IMR-90 (cell line): ENCODE results near the gene OR10H2. TPM values are rescaled to one million over a fixed set of nuclear protein-coding genes. Genes with fewer than 3 reads are reported as not detected.

ENCODE experiments used
- ATAC-seq: fragments of 200-7000 bp; cut with Tn5 transposase; 2 replicates; pipeline ENCODE4 v1.9.1; 2020; ENCODE audit warnings: low read depth, mild to moderate bottlenecking, moderate library complexity
- BruUV-seq: library from RNA; stranded (reverse); fragments of 400-500 nt; replicated peaks from 2 replicates; lab custom pipeline; 2021; lab: Mats Ljungman, UMichigan
- CTCF ChIA-PET: fragments of 300-600 bp; formaldehyde crosslinking; extraction: SDS; loops from one replicate; lab custom pipeline; 2021; ENCODE audit warnings: antibody characterized with exemption; lab: Yijun Ruan, JAX
- POLR2A ChIA-PET: fragments of 300-600 bp; sonication (Branson Sonifier 250); formaldehyde crosslinking; loops from one replicate; lab custom pipeline; 2022; ENCODE audit warnings: antibody characterized with exemption; ENCODE audit not compliant: unreplicated experiment; lab: Charles Lee
- DNase-seq: peaks from one replicate; pipeline ENCODE4 v3.0.0; 2013
- H2AFZ ChIP-seq: replicated peaks from 2 replicates; pipeline ENCODE3; 2013; ENCODE audit warnings: low read length, mild to moderate bottlenecking; ENCODE audit not compliant: poor library complexity
- H2AK5ac ChIP-seq: 2 replicates; pipeline ENCODE4 v1.6.1; 2013; ENCODE audit warnings: low read depth, low read length, inconsistent platforms
- H2AK9ac ChIP-seq: replicated peaks from 2 replicates; pipeline ENCODE3; 2013; ENCODE audit warnings: mild to moderate bottlenecking, low read depth, low read length, moderate library complexity; ENCODE audit not compliant: poor library complexity
- H2BK120ac ChIP-seq: 2 replicates; pipeline ENCODE4 v1.6.1; 2013; ENCODE audit warnings: low read depth, low read length, inconsistent platforms
- H2BK15ac ChIP-seq: 3 replicates; pipeline ENCODE4 v1.6.1; 2013; ENCODE audit warnings: low read depth, low read length, inconsistent platforms
- H2BK20ac ChIP-seq: 2 replicates; pipeline ENCODE4 v1.6.1; 2013; ENCODE audit warnings: low read depth, mild to moderate bottlenecking, inconsistent platforms, low read length, moderate library complexity
- H2BK5ac ChIP-seq: 2 replicates; pipeline ENCODE4 v1.6.1; 2013; ENCODE audit warnings: mild to moderate bottlenecking, low read depth, low read length, inconsistent platforms; ENCODE audit not compliant: poor library complexity, severe bottlenecking
- H3K14ac ChIP-seq: replicated peaks from 2 replicates; pipeline ENCODE4 v1.6.1; 2013; ENCODE audit warnings: low read depth, low read length, inconsistent platforms
- H3K18ac ChIP-seq: 2 replicates; pipeline ENCODE4 v1.6.1; 2013; ENCODE audit warnings: low read depth, low read length, control low read depth
- H3K23ac ChIP-seq: 2 replicates; pipeline ENCODE4 v1.6.1; 2013; ENCODE audit warnings: low read depth, low read length, inconsistent platforms
- H3K27ac ChIP-seq: 2 replicates; pipeline ENCODE4 v1.5.1; 2013; ENCODE audit warnings: mild to moderate bottlenecking, control low read depth, low read length; ENCODE audit not compliant: insufficient read depth
- H3K27me3 ChIP-seq: 2 replicates; pipeline ENCODE4 v1.6.1; 2013; ENCODE audit warnings: low read length; ENCODE audit not compliant: control insufficient read depth, insufficient read depth
- H3K36me3 ChIP-seq: 2 replicates; pipeline ENCODE4 v1.6.1; 2013; ENCODE audit warnings: low read length, mixed read lengths; ENCODE audit not compliant: control insufficient read depth, insufficient read depth
- H3K4ac ChIP-seq: 2 replicates; pipeline ENCODE4 v1.6.1; 2013; ENCODE audit warnings: low read depth, low read length, inconsistent platforms
- H3K4me1 ChIP-seq: 2 replicates; pipeline ENCODE4 v1.6.1; 2013; ENCODE audit warnings: low read length, mixed read lengths; ENCODE audit not compliant: control insufficient read depth, insufficient read depth
- H3K4me2 ChIP-seq: 2 replicates; pipeline ENCODE4 v1.6.1; 2013; ENCODE audit warnings: low read depth, mild to moderate bottlenecking, control low read depth, low read length, moderate library complexity
- H3K4me3 ChIP-seq: 2 replicates; pipeline ENCODE4 v1.5.1; 2013; ENCODE audit warnings: low read depth, mild to moderate bottlenecking, control low read depth, low read length, moderate library complexity; ENCODE audit not compliant: insufficient read depth
- H3K56ac ChIP-seq: 2 replicates; pipeline ENCODE4 v1.6.1; 2013; ENCODE audit warnings: low read length, inconsistent platforms; ENCODE audit not compliant: insufficient read depth; ENCODE audit errors: extremely low read depth
- H3K79me1 ChIP-seq, 2 experiments: 2 replicates each; pipeline ENCODE4 v1.6.1; 2013; ENCODE audit warnings: low read length in 2 of 2, inconsistent platforms in 1 of 2, low read depth in 1 of 2
- H3K9ac ChIP-seq: 2 replicates; pipeline ENCODE4 v1.6.1; 2013; ENCODE audit warnings: low read depth, low read length, control low read depth
- H3K9me1 ChIP-seq: 2 replicates; pipeline ENCODE4 v1.6.1; 2013; ENCODE audit warnings: low read length, inconsistent platforms; ENCODE audit not compliant: insufficient read depth
- H3K9me3 ChIP-seq: 2 replicates; pipeline ENCODE4 v1.6.1; 2013; ENCODE audit warnings: low read length; ENCODE audit not compliant: control insufficient read depth, insufficient read depth
- H4K20me1 ChIP-seq: 2 replicates; pipeline ENCODE4 v1.6.1; 2013; ENCODE audit warnings: low read length, inconsistent platforms; ENCODE audit not compliant: insufficient read depth
- H4K5ac ChIP-seq: 2 replicates; pipeline ENCODE4 v1.6.1; 2013; ENCODE audit warnings: mild to moderate bottlenecking, low read depth, low read length, control low read depth
- H4K8ac ChIP-seq, 2 experiments: 2 replicates each; pipeline ENCODE4 v1.6.1; 2013; ENCODE audit warnings: low read depth in 2 of 2, low read length in 2 of 2, control low read depth in 1 of 2, inconsistent platforms in 1 of 2
- H4K91ac ChIP-seq: 2 replicates; pipeline ENCODE4 v1.6.1; 2013; ENCODE audit warnings: low read depth, low read length, inconsistent platforms; ENCODE audit not compliant: insufficient read depth
- BHLHE40 ChIP-seq: fragments of 150-350 bp; IDR thresholded peaks from 2 replicates; pipeline ENCODE4 v1.6.1; 2016; ENCODE audit warnings: mild to moderate bottlenecking, low read depth, low read length
- CEBPB ChIP-seq: IDR thresholded peaks from 2 replicates; pipeline ENCODE4 v1.6.1; 2012; ENCODE audit warnings: low read depth, low read length, improper control_type of control experiment
- CHD1 ChIP-seq: IDR thresholded peaks from 2 replicates; pipeline ENCODE4 v1.6.1; 2012; ENCODE audit warnings: low read depth, low read length, improper control_type of control experiment
- FOS ChIP-seq: fragments of 150-350 bp; IDR thresholded peaks from 2 replicates; pipeline ENCODE4 v1.6.1; 2016; ENCODE audit warnings: low read depth, low read length
- MAFK ChIP-seq: IDR thresholded peaks from 2 replicates; pipeline ENCODE4 v1.6.1; 2012; ENCODE audit warnings: low read depth, low read length, improper control_type of control experiment
- MAZ ChIP-seq: IDR thresholded peaks from 2 replicates; pipeline ENCODE4 v1.6.1; 2012; ENCODE audit warnings: low read depth, mild to moderate bottlenecking, low read length, improper control_type of control experiment, moderate library complexity, borderline replicate concordance
- NFE2L2 ChIP-seq: fragments of 150-350 bp; IDR thresholded peaks from 2 replicates; pipeline ENCODE4 v1.6.1; 2016; ENCODE audit warnings: low read depth, mild to moderate bottlenecking, low read length
- POLR2A ChIP-seq: IDR thresholded peaks from 2 replicates; pipeline ENCODE4 v1.6.1; 2012; ENCODE audit warnings: mild to moderate bottlenecking, low read depth, low read length
- RAD21 ChIP-seq: IDR thresholded peaks from 2 replicates; pipeline ENCODE4 v1.6.1; 2012; ENCODE audit warnings: low read length, improper control_type of control experiment
- RFX5 ChIP-seq: IDR thresholded peaks from 2 replicates; pipeline ENCODE4 v1.8.0; 2012; ENCODE audit warnings: low read depth, mild to moderate bottlenecking, low read length, moderate library complexity
- SMC3 ChIP-seq: fragments of 150-350 bp; IDR thresholded peaks from 2 replicates; pipeline ENCODE4 v1.6.1; 2016; ENCODE audit warnings: low read depth, mild to moderate bottlenecking, antibody characterized with exemption, low read length, moderate library complexity
- WGBS, 2 experiments: methylation state at CpG; one replicate each; pipeline versions ENCODE4 v1.1.5 to v1.1.7; 2013; ENCODE audit warnings: missing lambda C conversion rate in 2 of 2; ENCODE audit not compliant: insufficient read length in 1 of 2; ENCODE audit errors: extremely low coverage in 2 of 2; 5-methylcytosine and 5-hydroxymethylcytosine counted together
- dilution Hi-C: fragments of 300-500 bp; cut with HindIII; formaldehyde crosslinking; loops from one replicate; pipeline ENCODE4 v1.14.3; 2018; ENCODE audit warnings: low sequenced_read_pairs; ENCODE audit not compliant: unreplicated experiment
- in situ Hi-C: fragments of 300-500 bp; cut with MboI; formaldehyde crosslinking; loops from 3 replicates; pipeline ENCODE4 v1.14.3; 2019; ENCODE audit warnings: low sequenced_read_pairs, inconsistent platforms, mixed read lengths
- intact Hi-C: fragments of 100-400 bp; cut with micrococcal nuclease; formaldehyde crosslinking; loops from 2 replicates; pipeline ENCODE4 v1.10.0; 2022
- polyA plus RNA-seq, 3 experiments: library from polyadenylated mRNA; depleted of rRNA; stranded (reverse); fragments of >200 nt; gene quantifications; 2 replicates each; pipeline ENCODE4 v1.2.3, GENCODE V29; 2012; ENCODE audit warnings: low replicate concordance in 1 of 3
- total RNA-seq: library from RNA; depleted of rRNA; stranded (reverse); fragments of >200 nt; gene quantifications from 2 replicates; pipeline ENCODE4 v1.2.3, GENCODE V29; 2012
- TF ChIP-seq, protein P1 (sequence below): conservative IDR thresholded peaks from 2 replicates; pipeline ENCODE4 v1.5.1; 2012; ENCODE audit warnings: mild to moderate bottlenecking, low read depth, low read length, improper control_type of control experiment
- TF ChIP-seq, protein P2 (sequence below): fragments of 150-350 bp; IDR thresholded peaks from 2 replicates; pipeline ENCODE4 v1.6.1; 2017; ENCODE audit warnings: mild to moderate bottlenecking, antibody characterized with exemption, low read length, low read depth
- TF ChIP-seq, protein P3 (sequence below): fragments of 150-350 bp; IDR thresholded peaks from 2 replicates; pipeline ENCODE4 v1.6.1; 2016; ENCODE audit warnings: low read depth, mild to moderate bottlenecking, low read length, moderate library complexity, borderline replicate concordance

The OR10H2 gene
- total and polyA plus RNA-seq, 2 of the 4 experiments (the other 2 are of a cell fraction), result not detected

DNA sequence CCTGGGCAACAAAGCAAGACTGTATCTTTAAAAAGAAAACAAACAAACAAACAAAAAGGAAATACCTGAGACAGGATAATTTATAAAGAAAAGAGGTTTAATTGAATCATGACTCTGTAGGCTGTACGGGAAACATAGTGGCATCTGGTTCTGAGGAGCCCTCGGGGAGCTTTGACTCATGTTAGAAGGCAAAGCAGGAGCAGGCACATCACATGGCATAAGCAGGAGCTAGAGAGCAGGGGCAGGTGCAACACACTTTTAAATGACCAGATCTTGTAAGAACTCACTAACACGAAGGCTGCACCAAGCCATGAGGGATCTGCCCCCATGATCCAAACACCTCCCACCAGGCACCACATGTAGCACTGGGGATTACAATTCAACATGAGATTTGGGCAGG lies 13.2 kb upstream of the OR10H2 start:
- no peak for TF ChIP-seq CHD1
- TF ChIP-seq POLR2A, result no peak
- TF ChIP-seq BHLHE40, result no peak
- TF ChIP-seq, protein P1, sequence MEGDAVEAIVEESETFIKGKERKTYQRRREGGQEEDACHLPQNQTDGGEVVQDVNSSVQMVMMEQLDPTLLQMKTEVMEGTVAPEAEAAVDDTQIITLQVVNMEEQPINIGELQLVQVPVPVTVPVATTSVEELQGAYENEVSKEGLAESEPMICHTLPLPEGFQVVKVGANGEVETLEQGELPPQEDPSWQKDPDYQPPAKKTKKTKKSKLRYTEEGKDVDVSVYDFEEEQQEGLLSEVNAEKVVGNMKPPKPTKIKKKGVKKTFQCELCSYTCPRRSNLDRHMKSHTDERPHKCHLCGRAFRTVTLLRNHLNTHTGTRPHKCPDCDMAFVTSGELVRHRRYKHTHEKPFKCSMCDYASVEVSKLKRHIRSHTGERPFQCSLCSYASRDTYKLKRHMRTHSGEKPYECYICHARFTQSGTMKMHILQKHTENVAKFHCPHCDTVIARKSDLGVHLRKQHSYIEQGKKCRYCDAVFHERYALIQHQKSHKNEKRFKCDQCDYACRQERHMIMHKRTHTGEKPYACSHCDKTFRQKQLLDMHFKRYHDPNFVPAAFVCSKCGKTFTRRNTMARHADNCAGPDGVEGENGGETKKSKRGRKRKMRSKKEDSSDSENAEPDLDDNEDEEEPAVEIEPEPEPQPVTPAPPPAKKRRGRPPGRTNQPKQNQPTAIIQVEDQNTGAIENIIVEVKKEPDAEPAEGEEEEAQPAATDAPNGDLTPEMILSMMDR, result no peak
- no peak for TF ChIP-seq NFE2L2
- TF ChIP-seq FOS, result no peak
- TF ChIP-seq MAFK, result no peak
- TF ChIP-seq RFX5, result no peak
- TF ChIP-seq RAD21, result no peak
- no peak for TF ChIP-seq MAZ
- no peak for TF ChIP-seq SMC3
- TF ChIP-seq CEBPB, result no peak
- TF ChIP-seq, protein P2, sequence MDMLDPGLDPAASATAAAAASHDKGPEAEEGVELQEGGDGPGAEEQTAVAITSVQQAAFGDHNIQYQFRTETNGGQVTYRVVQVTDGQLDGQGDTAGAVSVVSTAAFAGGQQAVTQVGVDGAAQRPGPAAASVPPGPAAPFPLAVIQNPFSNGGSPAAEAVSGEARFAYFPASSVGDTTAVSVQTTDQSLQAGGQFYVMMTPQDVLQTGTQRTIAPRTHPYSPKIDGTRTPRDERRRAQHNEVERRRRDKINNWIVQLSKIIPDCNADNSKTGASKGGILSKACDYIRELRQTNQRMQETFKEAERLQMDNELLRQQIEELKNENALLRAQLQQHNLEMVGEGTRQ, result no peak
- TF ChIP-seq, protein P3, sequence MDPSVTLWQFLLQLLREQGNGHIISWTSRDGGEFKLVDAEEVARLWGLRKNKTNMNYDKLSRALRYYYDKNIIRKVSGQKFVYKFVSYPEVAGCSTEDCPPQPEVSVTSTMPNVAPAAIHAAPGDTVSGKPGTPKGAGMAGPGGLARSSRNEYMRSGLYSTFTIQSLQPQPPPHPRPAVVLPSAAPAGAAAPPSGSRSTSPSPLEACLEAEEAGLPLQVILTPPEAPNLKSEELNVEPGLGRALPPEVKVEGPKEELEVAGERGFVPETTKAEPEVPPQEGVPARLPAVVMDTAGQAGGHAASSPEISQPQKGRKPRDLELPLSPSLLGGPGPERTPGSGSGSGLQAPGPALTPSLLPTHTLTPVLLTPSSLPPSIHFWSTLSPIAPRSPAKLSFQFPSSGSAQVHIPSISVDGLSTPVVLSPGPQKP, result no peak
- no CpG with 5 or more reads among the region's 3 CpGs for WGBS, 2 experiments
- Histone ChIP-seq H3K14ac (no peak overlapping the region), H4K8ac (no peak overlapping the region), H3K4me1 (no peaks in the 10 kb centered on the region), H3K9me3 (peaks cover 17% of the 10 kb centered on the region), H2AK9ac (no peak overlapping the region), H3K4ac (no peak overlapping the region), H3K4me3 (no peak overlapping the region), H3K18ac (no peak overlapping the region), H3K56ac (no peak overlapping the region), H2AK5ac (no peak overlapping the region), H3K4me2 (no peak overlapping the region), H4K91ac (no peak overlapping the region), H2AFZ (no peak overlapping the region), H2BK5ac (no peak overlapping the region), H3K9ac (no peak overlapping the region), H3K36me3 (no peaks in the 10 kb centered on the region), H3K27me3 (no peaks in the 10 kb centered on the region), H2BK15ac (no peak overlapping the region), H3K79me1 (no peaks in the 10 kb centered on the region), H4K5ac (no peak overlapping the region), H4K20me1 (no peaks in the 10 kb centered on the region), H3K23ac (no peak overlapping the region), H3K9me1 (no peaks in the 10 kb centered on the region), H2BK20ac (no peak overlapping the region), H2BK120ac (no peak overlapping the region), H3K27ac (no peak overlapping the region)
- DNase-seq (no peak), ATAC-seq (no peak)
- intact Hi-C loops, result no loop called here
- ChIA-PET CTCF (interaction anchor here (0.7 kb wide), 1 partner anchor 17 kb away, joined by 3 read pairs; no protein-coding TSS in a partner anchor), POLR2A (no interaction called here)
- in situ Hi-C loops, result no loop called here
- BruUV-seq, result no TSS peak
- dilution Hi-C loops, result no loop called here
